Heart left ventricle (tissue), 13 donors: ENCODE data around the gene ANKLE1.

Experiments used
- POLR2A ChIP-seq, 2 donors: fragments of 450-650 bp; IDR thresholded peaks; one replicate each; pipeline ENCODE4 v1.6.1; 2017; ENCODE audit warnings: antibody characterized with exemption in 2 of 2, mild to moderate bottlenecking in 2 of 2, moderate library complexity in 2 of 2
- TF ChIP-seq, protein P1 (sequence below), 12 donors: fragments of 200-600 bp; sonication (generic) in 4 of 12; IDR thresholded peaks; one replicate each; pipeline versions ENCODE4 v1.5.0 to v1.8.0; 2018 to 2022; ENCODE audit warnings: antibody characterized with exemption in 12 of 12, mild to moderate bottlenecking in 5 of 12
- donor health status: ischemic (EF 13 %, LVEDD 7.1; RV severe dilation, severe dysfunction).
- donor health status: DM: no; HTN: yes; CAD: no.
- donor health status: DM: no; HTN: no; CAD: no.
- donor health status: ischemic (EF 25% LVEDD 6.9; RV normal size, moderate dysfunction).
- donor health status: ischemic (EF 25% LVEDD 5.7; RV mildly dilated, moderate dysfunction).
- donor health status: ischemic (EF 35%, LVEDD 5.7; RV mildly dilated, moderate dysfunction).
- donor health status: nonischemic (EF 11% LVEDD 7.7; RV severe dilation, severe dysfunction).
- donor health status: DM: yes; HTN: yes; CAD: no.
- donor health status: PGD.
- donor health status: ischemic (EF 29% LVEDD 5.4; RV normal size, mild dysfunction).
- donor health status: nonischemic (EF 23%, LVEDD 6.1; RV moderate dilation, normal function).

DNA sequence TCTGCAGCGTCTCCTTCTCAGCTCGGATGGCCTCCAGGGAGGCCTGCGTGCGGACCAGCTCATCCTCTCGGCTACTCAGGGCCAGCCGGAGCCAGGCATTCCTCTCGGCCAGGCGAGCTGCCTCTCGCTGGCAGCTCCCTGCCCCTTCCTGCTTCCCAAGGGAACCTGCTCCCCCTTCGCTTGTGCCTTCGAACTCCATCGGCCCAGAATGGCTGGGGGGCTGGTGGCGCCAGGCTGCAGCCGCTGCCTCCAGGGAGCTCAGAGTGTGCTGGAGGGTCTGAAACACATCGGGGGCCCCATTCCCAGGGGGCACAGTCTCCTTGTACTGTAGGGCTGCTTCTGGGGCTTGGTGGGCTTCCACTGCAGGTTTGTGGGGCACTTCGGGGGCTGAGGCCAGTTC lies 19.1 kb upstream of the ANKLE1 start:
- TF ChIP-seq POLR2A (IDR thresholded peaks at IDR 0.05) = no peak
- TF ChIP-seq, protein P1, sequence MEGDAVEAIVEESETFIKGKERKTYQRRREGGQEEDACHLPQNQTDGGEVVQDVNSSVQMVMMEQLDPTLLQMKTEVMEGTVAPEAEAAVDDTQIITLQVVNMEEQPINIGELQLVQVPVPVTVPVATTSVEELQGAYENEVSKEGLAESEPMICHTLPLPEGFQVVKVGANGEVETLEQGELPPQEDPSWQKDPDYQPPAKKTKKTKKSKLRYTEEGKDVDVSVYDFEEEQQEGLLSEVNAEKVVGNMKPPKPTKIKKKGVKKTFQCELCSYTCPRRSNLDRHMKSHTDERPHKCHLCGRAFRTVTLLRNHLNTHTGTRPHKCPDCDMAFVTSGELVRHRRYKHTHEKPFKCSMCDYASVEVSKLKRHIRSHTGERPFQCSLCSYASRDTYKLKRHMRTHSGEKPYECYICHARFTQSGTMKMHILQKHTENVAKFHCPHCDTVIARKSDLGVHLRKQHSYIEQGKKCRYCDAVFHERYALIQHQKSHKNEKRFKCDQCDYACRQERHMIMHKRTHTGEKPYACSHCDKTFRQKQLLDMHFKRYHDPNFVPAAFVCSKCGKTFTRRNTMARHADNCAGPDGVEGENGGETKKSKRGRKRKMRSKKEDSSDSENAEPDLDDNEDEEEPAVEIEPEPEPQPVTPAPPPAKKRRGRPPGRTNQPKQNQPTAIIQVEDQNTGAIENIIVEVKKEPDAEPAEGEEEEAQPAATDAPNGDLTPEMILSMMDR (IDR thresholded peaks at IDR 0.05) = no peak
